GM12865 (cell line): Measurements from ENCODE around the gene KIF17.

ENCODE experiments used
- DNase-seq: peaks from one replicate; pipeline ENCODE4 v3.0.0; 2010; ENCODE audit warnings: low read depth
- H3K4me3 ChIP-seq: 2 replicates; pipeline ENCODE4 v1.5.1; 2011; ENCODE audit warnings: mild to moderate bottlenecking, low read depth, low read length, control low read depth
- CTCF ChIP-seq: IDR thresholded peaks from 2 replicates; pipeline ENCODE4 v1.5.1; 2011; ENCODE audit warnings: low read length, control low read depth, low read depth, inconsistent platforms; ENCODE audit not compliant: insufficient read depth; ENCODE audit errors: missing control alignments

KIF17 gene

GRCh38 chr1:20708891-20709290 lies 8.9 kb downstream of the KIF17 start:
- no peak for TF ChIP-seq CTCF
- no peak for DNase-seq
- no peak overlapping the region for H3K4me3 ChIP-seq

- no peak overlapping the region for H3K4me3 ChIP-seq
- DNase-seq = no peak
- no peak for TF ChIP-seq CTCF
These were observed 9.8 kb downstream of the KIF17 start for GRCh38 chr1:20708057-20708456.

- H3K4me3 ChIP-seq = no peak overlapping the region
- TF ChIP-seq CTCF = no peak
- no peak for DNase-seq
These were observed 11.0 kb downstream of the KIF17 start for GRCh38 chr1:20706841-20707240.

GRCh38 chr1:20705203-20705755 lies 12.5 kb downstream of the KIF17 start:
- no peak overlapping the region for H3K4me3 ChIP-seq
- no peak for DNase-seq
- TF ChIP-seq CTCF = no peak

- H3K4me3 ChIP-seq = no peak overlapping the region
- DNase-seq = no peak
- TF ChIP-seq CTCF = no peak
These were observed 13.2 kb downstream of the KIF17 start for GRCh38 chr1:20704390-20705202.

GRCh38 chr1:20703124-20703756 lies 14.6 kb downstream of the KIF17 start:
- no peak for TF ChIP-seq CTCF
- DNase-seq = no peak
- no peak overlapping the region for H3K4me3 ChIP-seq
